Fibroblast of lung (primary cell): ENCODE measurements around the gene OR2B2. TPM values are rescaled to one million over a fixed set of nuclear protein-coding genes. Genes with fewer than 3 reads are reported as not detected.

Experiments
- DNase-seq, 2 donors: peaks; one replicate each; pipeline versions ENCODE4 v3.0.0 to v3.0.0-alpha.2; 2010; ENCODE audit warnings: low read depth in 2 of 2
- H2AFZ ChIP-seq: 2 replicates; pipeline ENCODE4 v1.5.1; 2012; ENCODE audit warnings: low read length, control low read depth, inconsistent platforms
- H3K27ac ChIP-seq: 2 replicates; pipeline ENCODE4 v1.5.1; 2011; ENCODE audit warnings: low read length, control low read depth; ENCODE audit not compliant: insufficient read depth
- H3K27me3 ChIP-seq: 2 replicates; pipeline ENCODE4 v1.5.1; 2011; ENCODE audit warnings: mild to moderate bottlenecking, low read length; ENCODE audit not compliant: control insufficient read depth, insufficient read depth
- H3K36me3 ChIP-seq: 2 replicates; pipeline ENCODE4 v1.5.1; 2011; ENCODE audit warnings: low read length; ENCODE audit not compliant: control insufficient read depth, insufficient read depth
- H3K4me1 ChIP-seq: 2 replicates; pipeline ENCODE4 v1.5.1; 2011; ENCODE audit warnings: low read length; ENCODE audit not compliant: control insufficient read depth, insufficient read depth; ENCODE audit errors: extremely low read depth
- H3K4me2 ChIP-seq: 2 replicates; pipeline ENCODE4 v1.5.1; 2011; ENCODE audit warnings: low read length, control low read depth; ENCODE audit not compliant: insufficient read depth; ENCODE audit errors: extremely low read depth
- H3K4me3 ChIP-seq, 4 experiments: fragments of 200-600 bp in 1 of 4; sonication (generic) in 1 of 4; replicated peaks in 1 of 4; 2 replicates each; pipeline ENCODE4 v1.5.1; 2011 to 2016; ENCODE audit warnings: low read length in 4 of 4, low read depth in 3 of 4, mild to moderate bottlenecking in 3 of 4, control low read depth in 2 of 4, inconsistent platforms in 1 of 4, mixed read lengths in 1 of 4; ENCODE audit not compliant: insufficient read depth in 1 of 4; ENCODE audit errors: control extremely low read depth in 1 of 4
- H3K79me2 ChIP-seq: 2 replicates; pipeline ENCODE4 v1.5.1; 2012; ENCODE audit warnings: mild to moderate bottlenecking, low read length, inconsistent platforms; ENCODE audit not compliant: control insufficient read depth, insufficient read depth
- H3K9ac ChIP-seq: 2 replicates; pipeline ENCODE4 v1.5.1; 2011; ENCODE audit warnings: mild to moderate bottlenecking, low read length, control low read depth; ENCODE audit not compliant: insufficient read depth
- H3K9me3 ChIP-seq: 2 replicates; pipeline ENCODE4 v1.5.1; 2012; ENCODE audit warnings: low read depth, low read length; ENCODE audit not compliant: control insufficient read depth, insufficient read depth
- H4K20me1 ChIP-seq: 2 replicates; pipeline ENCODE4 v1.5.1; 2011; ENCODE audit warnings: low read length; ENCODE audit not compliant: control insufficient read depth, insufficient read depth; ENCODE audit errors: extremely low read depth
- EZH2 ChIP-seq: IDR thresholded peaks from 2 replicates; pipeline ENCODE4 v1.5.1; 2012; ENCODE audit warnings: low read length, control low read depth, mild to moderate bottlenecking; ENCODE audit errors: missing control alignments
- polyA minus RNA-seq: library from RNA; depleted of rRNA, polyadenylated mRNA; stranded (reverse); fragments of >200 nt; gene quantifications from 2 replicates; pipeline ENCODE4 v1.2.3, GENCODE V29; 2011; ENCODE audit warnings: low replicate concordance
- polyA plus RNA-seq, 2 donors: library from polyadenylated mRNA; depleted of rRNA in 1 of 2; stranded (reverse) in 1 of 2; unstranded in 1 of 2; fragments of >200 nt; gene quantifications; 2 replicates each; pipeline ENCODE4 v1.2.1, GENCODE V29; 2011 to 2012; ENCODE audit warnings: missing spikeins in 1 of 2
- total RNA-seq: library from RNA; depleted of rRNA; stranded (reverse); fragments of >200 nt; gene quantifications from 2 replicates; pipeline ENCODE4 v1.2.1, GENCODE V29; 2014
- TF ChIP-seq, protein P1 (sequence below), 2 donors: IDR thresholded peaks in 1 of 2; conservative IDR thresholded peaks in 1 of 2; 1 replicate in 1 of 2; 2 replicates in 1 of 2; pipeline ENCODE4 v1.5.1; 2011 to 2012; ENCODE audit warnings: low read length in 2 of 2, control low read depth in 1 of 2, inconsistent platforms in 1 of 2, low read depth in 1 of 2, mild to moderate bottlenecking in 1 of 2

OR2B2 gene
- total RNA-seq = not detected in 2 replicates
- polyA plus RNA-seq = not detected in 2 replicates
- polyA plus RNA-seq (2012) = not detected in 2 replicates
- polyA minus RNA-seq = not detected in 2 replicates

- H3K4me3 ChIP-seq = no peak within 1 kb of the TSS
- H4K20me1 ChIP-seq = no peaks in the 10 kb centered on the region
- no peaks in the 10 kb centered on the region for H3K36me3 ChIP-seq
- no peak within 1 kb of the TSS for H3K4me2 ChIP-seq
- H3K27me3 ChIP-seq = no peaks in the 10 kb centered on the region
- DNase-seq = no peak
- no peak within 1 kb of the TSS for H2AFZ ChIP-seq
- H3K9me3 ChIP-seq = no peaks in the 10 kb centered on the region
- no peak for TF ChIP-seq EZH2
- TF ChIP-seq, protein P1, sequence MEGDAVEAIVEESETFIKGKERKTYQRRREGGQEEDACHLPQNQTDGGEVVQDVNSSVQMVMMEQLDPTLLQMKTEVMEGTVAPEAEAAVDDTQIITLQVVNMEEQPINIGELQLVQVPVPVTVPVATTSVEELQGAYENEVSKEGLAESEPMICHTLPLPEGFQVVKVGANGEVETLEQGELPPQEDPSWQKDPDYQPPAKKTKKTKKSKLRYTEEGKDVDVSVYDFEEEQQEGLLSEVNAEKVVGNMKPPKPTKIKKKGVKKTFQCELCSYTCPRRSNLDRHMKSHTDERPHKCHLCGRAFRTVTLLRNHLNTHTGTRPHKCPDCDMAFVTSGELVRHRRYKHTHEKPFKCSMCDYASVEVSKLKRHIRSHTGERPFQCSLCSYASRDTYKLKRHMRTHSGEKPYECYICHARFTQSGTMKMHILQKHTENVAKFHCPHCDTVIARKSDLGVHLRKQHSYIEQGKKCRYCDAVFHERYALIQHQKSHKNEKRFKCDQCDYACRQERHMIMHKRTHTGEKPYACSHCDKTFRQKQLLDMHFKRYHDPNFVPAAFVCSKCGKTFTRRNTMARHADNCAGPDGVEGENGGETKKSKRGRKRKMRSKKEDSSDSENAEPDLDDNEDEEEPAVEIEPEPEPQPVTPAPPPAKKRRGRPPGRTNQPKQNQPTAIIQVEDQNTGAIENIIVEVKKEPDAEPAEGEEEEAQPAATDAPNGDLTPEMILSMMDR (conservative IDR thresholded peaks at IDR 0.05 in 1 of 2, IDR thresholded peaks at IDR 0.05 in 1 of 2; ENCODE audit: low read depth in 1 of 2, low read length in 2 of 2) = no peak
- no peak within 1 kb of the TSS for H3K27ac ChIP-seq
- H3K79me2 ChIP-seq = no peaks in the 10 kb centered on the region
- H3K4me1 ChIP-seq = no peaks in the 10 kb centered on the region
- no peak within 1 kb of the TSS for H3K9ac ChIP-seq
Measured at GRCh38 chr6:27911956-27912446, at the start of gene OR2B2. OR2B2 (minus strand) TSS chr6:27912396; CDS start chr6:27912319, 77 bp downstream.

DNA sequence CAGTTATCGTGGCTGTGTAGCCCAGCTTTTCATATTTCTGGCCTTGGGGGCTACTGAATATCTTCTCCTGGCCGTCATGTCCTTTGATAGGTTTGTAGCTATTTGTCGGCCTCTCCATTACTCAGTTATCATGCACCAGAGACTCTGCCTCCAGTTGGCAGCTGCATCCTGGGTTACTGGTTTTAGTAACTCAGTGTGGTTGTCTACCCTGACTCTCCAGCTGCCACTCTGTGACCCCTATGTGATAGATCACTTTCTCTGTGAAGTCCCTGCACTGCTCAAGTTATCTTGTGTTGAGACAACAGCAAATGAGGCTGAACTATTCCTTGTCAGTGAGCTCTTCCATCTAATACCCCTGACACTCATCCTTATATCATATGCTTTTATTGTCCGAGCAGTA is 45.3 kb upstream of the OR2B2 start:
- Histone ChIP-seq H3K79me2 (no peaks in the 10 kb centered on the region), H3K4me2 (no peak overlapping the region), H3K4me1 (no peaks in the 10 kb centered on the region), H3K36me3 (no peaks in the 10 kb centered on the region), H3K9me3 (no peaks in the 10 kb centered on the region), H3K27me3 (no peaks in the 10 kb centered on the region), H4K20me1 (no peaks in the 10 kb centered on the region), H3K27ac (no peak overlapping the region), H2AFZ (no peak overlapping the region), H3K4me3 (no peak overlapping the region), H3K9ac (no peak overlapping the region)
- TF ChIP-seq, protein P1 (conservative IDR thresholded peaks at IDR 0.05 in 1 of 2, IDR thresholded peaks at IDR 0.05 in 1 of 2; ENCODE audit: low read depth in 1 of 2, low read length in 2 of 2) = no peak
- TF ChIP-seq EZH2 = no peak
- no peak for DNase-seq

GRCh38 chr6:27956941-27957340 is 44.7 kb upstream of the OR2B2 start, which contains the start of gene OR2B6:
OR2B6 (plus strand) TSS chr6:27957241; CDS start chr6:27957241, 0 bp downstream.
- no peak within 1 kb of the TSS for H3K27ac ChIP-seq
- no peaks in the 10 kb centered on the region for H3K79me2 ChIP-seq
- TF ChIP-seq EZH2 = no peak
- TF ChIP-seq, protein P1 (conservative IDR thresholded peaks at IDR 0.05 in 1 of 2, IDR thresholded peaks at IDR 0.05 in 1 of 2; ENCODE audit: low read depth in 1 of 2, low read length in 2 of 2) = no peak
- no peaks in the 10 kb centered on the region for H3K27me3 ChIP-seq
- no peak within 1 kb of the TSS for H3K4me2 ChIP-seq
- H4K20me1 ChIP-seq = no peaks in the 10 kb centered on the region
- no peak within 1 kb of the TSS for H3K4me3 ChIP-seq
- H3K9me3 ChIP-seq = no peaks in the 10 kb centered on the region
- H3K9ac ChIP-seq = no peak within 1 kb of the TSS
- H2AFZ ChIP-seq = no peak within 1 kb of the TSS
- H3K4me1 ChIP-seq = no peaks in the 10 kb centered on the region
- no peaks in the 10 kb centered on the region for H3K36me3 ChIP-seq
- no peak for DNase-seq
